ENCODE measurements around the gene IFI6. TPM values are rescaled to one million over a fixed set of nuclear protein-coding genes. Genes with fewer than 3 reads are reported as not detected.

IFI6 gene
- polyA plus RNA-seq, 1 donor (not counting 4 experiments of a cell fraction or from before 2014, with no cell fraction given) = 618 TPM

GRCh38 chr1:27678747-27679146 lies 6.8 kb upstream of the IFI6 start:
- Histone ChIP-seq H3K9ac (ENCODE audit: control insufficient read depth, extremely low read depth, insufficient read depth, low read length) (no peak overlapping the region), H3K4me1 (ENCODE audit: control insufficient read depth, extremely low read depth, insufficient read depth, low read length) (no peaks in the 10 kb centered on the region), H3K27me3 (ENCODE audit: control insufficient read depth, extremely low read depth, insufficient read depth, low read length) (no peaks in the 10 kb centered on the region), H3K36me3 (ENCODE audit: control insufficient read depth in 2 of 2, extremely low read depth in 1 of 2, insufficient read depth in 2 of 2, low read length in 2 of 2) (no peaks in the 10 kb centered on the region), H3K9me1 (ENCODE audit: control insufficient read depth, extremely low read depth, insufficient read depth, low read length) (no peaks in the 10 kb centered on the region), H3K4me3 (ENCODE audit: control insufficient read depth in 2 of 3, extremely low read depth in 1 of 3, insufficient read depth in 2 of 3, low read depth in 1 of 3, low read length in 3 of 3) (no peak overlapping the region), H4K20me1 (ENCODE audit: control insufficient read depth, extremely low read depth, insufficient read depth, low read length) (no peaks in the 10 kb centered on the region), H2AFZ (ENCODE audit: control insufficient read depth, low read length) (no peak overlapping the region), H3K27ac (ENCODE audit: control insufficient read depth, insufficient read depth, low read length) (no peak overlapping the region), H3K4me2 (ENCODE audit: control insufficient read depth, extremely low read depth, insufficient read depth, low read depth, low read length) (no peak overlapping the region), H3K9me3 (ENCODE audit: control insufficient read depth, low read depth, low read length) (peaks cover 1% of the 10 kb centered on the region), H3K79me2 (ENCODE audit: control insufficient read depth, insufficient read depth, low read length) (no peaks in the 10 kb centered on the region)
- FAIRE-seq (no peak), DNase-seq (ENCODE audit: low read depth, low spot score) (no peak)
- TF ChIP-seq, protein P1, sequence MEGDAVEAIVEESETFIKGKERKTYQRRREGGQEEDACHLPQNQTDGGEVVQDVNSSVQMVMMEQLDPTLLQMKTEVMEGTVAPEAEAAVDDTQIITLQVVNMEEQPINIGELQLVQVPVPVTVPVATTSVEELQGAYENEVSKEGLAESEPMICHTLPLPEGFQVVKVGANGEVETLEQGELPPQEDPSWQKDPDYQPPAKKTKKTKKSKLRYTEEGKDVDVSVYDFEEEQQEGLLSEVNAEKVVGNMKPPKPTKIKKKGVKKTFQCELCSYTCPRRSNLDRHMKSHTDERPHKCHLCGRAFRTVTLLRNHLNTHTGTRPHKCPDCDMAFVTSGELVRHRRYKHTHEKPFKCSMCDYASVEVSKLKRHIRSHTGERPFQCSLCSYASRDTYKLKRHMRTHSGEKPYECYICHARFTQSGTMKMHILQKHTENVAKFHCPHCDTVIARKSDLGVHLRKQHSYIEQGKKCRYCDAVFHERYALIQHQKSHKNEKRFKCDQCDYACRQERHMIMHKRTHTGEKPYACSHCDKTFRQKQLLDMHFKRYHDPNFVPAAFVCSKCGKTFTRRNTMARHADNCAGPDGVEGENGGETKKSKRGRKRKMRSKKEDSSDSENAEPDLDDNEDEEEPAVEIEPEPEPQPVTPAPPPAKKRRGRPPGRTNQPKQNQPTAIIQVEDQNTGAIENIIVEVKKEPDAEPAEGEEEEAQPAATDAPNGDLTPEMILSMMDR (optimal IDR thresholded peaks at IDR 0.05 in 1 of 3, IDR thresholded peaks at IDR 0.05 in 1 of 3, conservative IDR thresholded peaks at IDR 0.05 in 1 of 3; ENCODE audit: extremely low read depth in 1 of 3, insufficient read depth in 2 of 3, low read length in 3 of 3) = no peak
- no peak for TF ChIP-seq EZH2 (IDR thresholded peaks at IDR 0.05; ENCODE audit: low read length)
- dilution Hi-C loops (cut with MboI; ENCODE audit: extremely low pct_ligation_motif_present, low sequenced_read_pairs) = no loop called here

DNA sequence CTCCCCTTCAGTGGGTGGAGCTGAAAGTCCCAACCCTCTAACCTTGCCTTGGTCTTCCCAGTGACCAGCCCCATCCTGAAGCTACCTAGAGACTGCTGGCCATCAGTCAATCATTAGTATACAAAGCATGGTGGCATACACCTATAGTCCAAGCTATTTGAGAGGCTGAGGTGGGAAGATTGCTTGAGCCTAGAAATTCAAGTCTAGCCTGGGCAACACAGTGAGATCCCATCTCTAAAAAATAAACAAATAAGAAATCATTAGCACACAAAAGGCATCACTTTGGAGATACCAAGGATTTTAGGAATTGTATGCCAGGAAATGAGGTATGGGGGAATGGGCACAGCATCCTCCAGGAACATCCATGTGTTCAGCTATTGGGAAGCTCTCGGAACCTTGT lies 4.4 kb upstream of the IFI6 start:
- no peak for DNase-seq (ENCODE audit: low read depth, low spot score)
- Histone ChIP-seq H3K27me3 (ENCODE audit: control insufficient read depth, extremely low read depth, insufficient read depth, low read length) (no peaks in the 10 kb centered on the region), H2AFZ (ENCODE audit: control insufficient read depth, low read length) (no peak overlapping the region), H3K4me3 (ENCODE audit: control insufficient read depth in 2 of 3, extremely low read depth in 1 of 3, insufficient read depth in 2 of 3, low read depth in 1 of 3, low read length in 3 of 3) (no peak overlapping the region), H3K4me1 (ENCODE audit: control insufficient read depth, extremely low read depth, insufficient read depth, low read length) (peaks cover 11% of the 10 kb centered on the region), H4K20me1 (ENCODE audit: control insufficient read depth, extremely low read depth, insufficient read depth, low read length) (no peaks in the 10 kb centered on the region), H3K27ac (ENCODE audit: control insufficient read depth, insufficient read depth, low read length) (no peak overlapping the region), H3K79me2 (ENCODE audit: control insufficient read depth, insufficient read depth, low read length) (peaks cover 6% of the 10 kb centered on the region), H3K9ac (ENCODE audit: control insufficient read depth, extremely low read depth, insufficient read depth, low read length) (no peak overlapping the region), H3K9me1 (ENCODE audit: control insufficient read depth, extremely low read depth, insufficient read depth, low read length) (no peaks in the 10 kb centered on the region), H3K4me2 (ENCODE audit: control insufficient read depth, extremely low read depth, insufficient read depth, low read depth, low read length) (no peak overlapping the region), H3K9me3 (ENCODE audit: control insufficient read depth, low read depth, low read length) (no peaks in the 10 kb centered on the region), H3K36me3 (ENCODE audit: control insufficient read depth in 2 of 2, extremely low read depth in 1 of 2, insufficient read depth in 2 of 2, low read length in 2 of 2) (no peaks in the 10 kb centered on the region)
- no peak for FAIRE-seq
- dilution Hi-C loops (cut with MboI; ENCODE audit: extremely low pct_ligation_motif_present, low sequenced_read_pairs) = no loop called here
- TF ChIP-seq, protein P1 (optimal IDR thresholded peaks at IDR 0.05 in 1 of 3, IDR thresholded peaks at IDR 0.05 in 1 of 3, conservative IDR thresholded peaks at IDR 0.05 in 1 of 3; ENCODE audit: extremely low read depth in 1 of 3, insufficient read depth in 2 of 3, low read length in 3 of 3) = no peak
- no peak for TF ChIP-seq EZH2 (IDR thresholded peaks at IDR 0.05; ENCODE audit: low read length)
